HepG2 (cell line): ENCODE data around the gene BTBD8. TPM values are rescaled to one million over a fixed set of nuclear protein-coding genes. Genes with fewer than 3 reads are reported as not detected.

ENCODE experiments used
- ATAC-seq: fragments of 200-7000 bp; cut with Tn5 transposase; 3 replicates; pipeline ENCODE4 v1.9.1; 2020; ENCODE audit warnings: mild to moderate bottlenecking, moderate library complexity
- BruUV-seq: library from RNA; stranded (reverse); fragments of 400-500 nt; replicated peaks from 2 replicates; lab custom pipeline; 2021; lab: Mats Ljungman, UMichigan
- CTCF ChIA-PET: fragments of 300-600 bp; formaldehyde crosslinking; extraction: SDS; loops from one replicate; lab custom pipeline; 2021; ENCODE audit warnings: low total read pairs, inconsistent platforms, low intra/inter-chr PET ratio; lab: Yijun Ruan, JAX
- POLR2A ChIA-PET: fragments of 350-600 bp; sonication (Branson Sonifier 250); formaldehyde crosslinking; loops from one replicate; lab custom pipeline; 2020; ENCODE audit warnings: antibody characterized with exemption, inconsistent platforms; lab: Yijun Ruan, JAX
- DNase-seq: peaks from one replicate; pipeline ENCODE4 v3.0.0-alpha.2; 2015; ENCODE audit warnings: low spot score
- FAIRE-seq: peaks from 3 replicates; lab custom pipeline; 2011; peaks lifted over from hg19 to GRCh38; lab: Jason Lieb, UNC
- H2AFZ ChIP-seq: one replicate; pipeline ENCODE4 v1.6.1; 2011; ENCODE audit warnings: low read length, inconsistent platforms
- H3K27ac ChIP-seq: fragments of 300-600 bp; 3 replicates; pipeline ENCODE4 v1.8.0; 2011; ENCODE audit warnings: mixed run types, mild to moderate bottlenecking, mixed read lengths, low read length, inconsistent platforms; ENCODE audit not compliant: insufficient read depth; ENCODE audit errors: extremely low read length
- H3K27me3 ChIP-seq, 2 experiments: fragments of 200-600 bp in 1 of 2; 2 replicates in 1 of 2; 3 replicates in 1 of 2; pipeline versions ENCODE4 v1.6.0 to v1.8.0; 2011; ENCODE audit warnings: low read length in 2 of 2, mild to moderate bottlenecking in 2 of 2, moderate library complexity in 2 of 2, inconsistent platforms in 1 of 2; ENCODE audit not compliant: insufficient read depth in 2 of 2, control insufficient read depth in 1 of 2
- H3K36me3 ChIP-seq, 2 experiments: fragments of 200-600 bp in 1 of 2; replicated peaks in 1 of 2; 2 replicates in 1 of 2; 3 replicates in 1 of 2; pipeline versions ENCODE4 v1.5.1 to v1.8.0; 2011; ENCODE audit warnings: low read length in 2 of 2, inconsistent platforms in 1 of 2; ENCODE audit not compliant: insufficient read depth in 2 of 2, control insufficient read depth in 1 of 2
- H3K4me1 ChIP-seq: 2 replicates; pipeline ENCODE4 v1.5.1; 2012; ENCODE audit warnings: low read length, inconsistent platforms; ENCODE audit not compliant: insufficient read depth
- H3K4me2 ChIP-seq: 2 replicates; pipeline ENCODE4 v1.6.0; 2011; ENCODE audit warnings: low read depth, low read length, inconsistent platforms
- H3K4me3 ChIP-seq, 3 experiments: fragments of 200-600 bp in 1 of 3; sonication (generic), shearing (Covaris generic) in 1 of 3; replicated peaks in 1 of 3; 2 replicates each; pipeline ENCODE4 v1.5.1; 2011 to 2016; ENCODE audit warnings: low read length in 3 of 3, inconsistent platforms in 2 of 3, low read depth in 2 of 3, mild to moderate bottlenecking in 2 of 3, control low read depth in 1 of 3, mixed read lengths in 1 of 3; ENCODE audit not compliant: insufficient read depth in 1 of 3
- H3K79me2 ChIP-seq: one replicate; pipeline ENCODE4 v1.6.1; 2011; ENCODE audit warnings: low read length, inconsistent platforms; ENCODE audit not compliant: insufficient read depth
- H3K9ac ChIP-seq: 2 replicates; pipeline ENCODE4 v1.6.0; 2011; ENCODE audit warnings: mild to moderate bottlenecking, low read depth, low read length, inconsistent platforms; ENCODE audit not compliant: insufficient read depth
- H3K9me3 ChIP-seq: 2 replicates; pipeline ENCODE4 v1.5.1; 2012; ENCODE audit warnings: mild to moderate bottlenecking, low read length
- H4K20me1 ChIP-seq: 2 replicates; pipeline ENCODE4 v1.6.0; 2011; ENCODE audit warnings: inconsistent platforms, mild to moderate bottlenecking, low read length, moderate library complexity; ENCODE audit not compliant: insufficient read depth
- ADNP ChIP-seq: sonication (generic); formaldehyde crosslinking; IDR thresholded peaks from 2 replicates; pipeline ENCODE4 v1.4.0; 2020; ENCODE audit warnings: missing genetic modification reagents
- MAFF ChIP-seq: IDR thresholded peaks from 2 replicates; pipeline ENCODE4 v1.6.1; 2011; ENCODE audit warnings: low read depth, low read length, improper control_type of control experiment
- MAFK ChIP-seq, 2 experiments: IDR thresholded peaks in 1 of 2; conservative IDR thresholded peaks in 1 of 2; 2 replicates each; pipeline ENCODE4 v1.6.1; 2011; ENCODE audit warnings: improper control_type of control experiment in 2 of 2, low read length in 2 of 2
- MATR3 ChIP-seq: sonication (generic); formaldehyde crosslinking; IDR thresholded peaks from 2 replicates; pipeline ENCODE4 v1.4.0; 2020; ENCODE audit warnings: missing genetic modification reagents
- MBNL3 ChIP-seq: fragments of 250-450 bp; sonication (Bioruptor Pico); conservative IDR thresholded peaks from 2 replicates; pipeline ENCODE4 v1.8.0; 2022; ENCODE audit warnings: mild to moderate bottlenecking, inconsistent platforms
- SIN3A ChIP-seq: IDR thresholded peaks from 2 replicates; pipeline ENCODE4 v1.6.1; 2011; ENCODE audit warnings: low read depth, mild to moderate bottlenecking, control low read depth, low read length, borderline replicate concordance
- ZFP36L2 ChIP-seq: sonication (generic); formaldehyde crosslinking; IDR thresholded peaks from 2 replicates; pipeline ENCODE4 v1.4.0; 2020; ENCODE audit warnings: missing genetic modification reagents
- ZGPAT ChIP-seq: IDR thresholded peaks from 2 replicates; pipeline ENCODE4 v1.6.1; 2016; ENCODE audit warnings: mild to moderate bottlenecking
- ZIK1 ChIP-seq: sonication (generic); formaldehyde crosslinking; IDR thresholded peaks from 2 replicates; pipeline ENCODE4 v1.5.0; 2020; ENCODE audit warnings: mild to moderate bottlenecking, low read depth, missing genetic modification reagents, borderline replicate concordance
- ZNF230 ChIP-seq: sonication (generic); formaldehyde crosslinking; IDR thresholded peaks from 2 replicates; pipeline ENCODE4 v1.4.0; 2020; ENCODE audit warnings: mild to moderate bottlenecking, missing genetic modification reagents
- WGBS: methylation state at CpG from one replicate; pipeline ENCODE4 v1.1.6; 2017; ENCODE audit warnings: low lambda C conversion rate; 5-methylcytosine and 5-hydroxymethylcytosine counted together
- in situ Hi-C: cut with HindIII; loops from 2 replicates; pipeline ENCODE4 v1.10.0; 2017; ENCODE audit warnings: low pct_unique_long_range_greater_than_20kb; ENCODE audit not compliant: extremely low pct_ligation_motif_present
- intact Hi-C: fragments of 100-400 bp; cut with micrococcal nuclease; formaldehyde crosslinking; loops from one replicate; pipeline ENCODE4 v1.10.0; 2022; ENCODE audit not compliant: unreplicated experiment
- polyA plus RNA-seq, 8 experiments: library from polyadenylated mRNA; depleted of rRNA in 3 of 8; stranded (reverse) in 7 of 8; unstranded in 1 of 8; fragments of >200 nt; fragmentation: Illumina TruSeq in 4 of 8; extraction: Trizol in 4 of 8; gene quantifications; 2 replicates each; pipeline versions ENCODE4 v1.2.1 to v1.2.3, GENCODE V29; 2011 to 2016; ENCODE audit warnings: low read depth in 4 of 8, missing spikeins in 1 of 8, mixed read lengths in 1 of 8; ENCODE audit not compliant: insufficient read depth in 1 of 8
- total RNA-seq, 5 experiments: library from RNA; depleted of rRNA; stranded (reverse); fragments of >200 nt; fragmentation: Illumina TruSeq; extraction: Trizol; gene quantifications; 2 replicates each; pipeline ENCODE4 v1.2.3, GENCODE V29; 2016; ENCODE audit warnings: low read depth in 1 of 5

BTBD8 gene
- total and polyA plus RNA-seq, 2 of the 13 experiments (the other 11 are each of a cell fraction or from before 2014, with no cell fraction given) = 0.41 to 1.8 TPM

GRCh38 chr1:92117526-92117925, 37.4 kb downstream of the BTBD8 start:
- Histone ChIP-seq H4K20me1 (no peaks in the 10 kb centered on the region), H3K4me1 (no peaks in the 10 kb centered on the region), H3K4me2 (no peak overlapping the region), H3K36me3 (no peaks in the 10 kb centered on the region), H2AFZ (no peak overlapping the region), H3K27me3 (no peaks in the 10 kb centered on the region), H3K4me3 (no peak overlapping the region), H3K9ac (no peak overlapping the region), H3K9me3 (no peaks in the 10 kb centered on the region), H3K27ac (no peak overlapping the region), H3K79me2 (no peaks in the 10 kb centered on the region)
- in situ Hi-C loops = no loop called here
- intact Hi-C loops = no loop called here
- ChIA-PET CTCF (no interaction called here), POLR2A (no interaction called here)
- DNase-seq (no peak), FAIRE-seq (no peak), ATAC-seq (no peak)
- WGBS = 34% methylated on average over 2 of the region's 2 CpGs
- TF ChIP-seq MAFK (conservative IDR thresholded peaks at IDR 0.05 in 1 of 2, IDR thresholded peaks at IDR 0.05 in 1 of 2; ENCODE audit: low read length in 2 of 2) (peak; percentile 86 to 97), ZIK1 (CRISPR knock-in tag) (no peak), MAFF (peak; percentile 90), MATR3 (CRISPR knock-in tag) (no peak), ADNP (CRISPR knock-in tag) (no peak), ZNF230 (CRISPR knock-in tag) (no peak), MBNL3 (CRISPR knock-in tag) (no peak), ZGPAT (CRISPR knock-in tag) (no peak), ZFP36L2 (CRISPR knock-in tag) (no peak), SIN3A (no peak)
- BruUV-seq = no TSS peak
